Tibial artery (tissue), 4 donors: ENCODE data around the gene B3GAT2.

ENCODE experiments used
- DNase-seq, 2 donors: peaks; one replicate each; pipeline ENCODE4 v3.0.0-alpha.2; 2019
- H3K27ac ChIP-seq, 2 donors: fragments of 200-600 bp; sonication (generic) in 1 of 2; 1 replicate in 1 of 2; 2 replicates in 1 of 2; pipeline ENCODE4 v1.5.1; 2018 to 2019; ENCODE audit warnings: mild to moderate bottlenecking in 1 of 2
- H3K27me3 ChIP-seq, 2 donors: fragments of 200-600 bp; sonication (generic) in 1 of 2; one replicate each; pipeline versions ENCODE4 v1.5.1 to v1.6.0; 2016 to 2019
- H3K36me3 ChIP-seq, 3 donors: fragments of 200-600 bp; sonication (generic) in 2 of 3; one replicate each; pipeline ENCODE4 v1.5.1; 2016 to 2019; ENCODE audit warnings: mild to moderate bottlenecking in 2 of 3
- H3K4me1 ChIP-seq, 4 donors: fragments of 200-600 bp; sonication (generic) in 2 of 4; 1 replicate in 3 of 4; 2 replicates in 1 of 4; pipeline ENCODE4 v1.5.1; 2016 to 2019
- H3K4me3 ChIP-seq, 2 donors: fragments of 200-600 bp; sonication (generic) in 1 of 2; 1 replicate in 1 of 2; 2 replicates in 1 of 2; pipeline ENCODE4 v1.5.1; 2018 to 2019; ENCODE audit warnings: mild to moderate bottlenecking in 2 of 2
- H3K9me3 ChIP-seq, 3 donors: fragments of 200-600 bp; sonication (generic) in 1 of 3; one replicate each; pipeline ENCODE4 v1.5.1; 2016 to 2019
- intact Hi-C: fragments of 100-400 bp; cut with DNase I; formaldehyde crosslinking; loops from one replicate; pipeline ENCODE4 v1.15.0; 2023; ENCODE audit warnings: low total_unique reads
- TF ChIP-seq, protein P1 (sequence below), 2 experiments: fragments of 200-600 bp in 1 of 2; fragments of 450-650 bp in 1 of 2; IDR thresholded peaks; one replicate each; pipeline ENCODE4 v1.5.1; 2017 to 2019; ENCODE audit warnings: antibody characterized with exemption in 2 of 2, mild to moderate bottlenecking in 1 of 2, moderate library complexity in 1 of 2

Gene B3GAT2

DNA sequence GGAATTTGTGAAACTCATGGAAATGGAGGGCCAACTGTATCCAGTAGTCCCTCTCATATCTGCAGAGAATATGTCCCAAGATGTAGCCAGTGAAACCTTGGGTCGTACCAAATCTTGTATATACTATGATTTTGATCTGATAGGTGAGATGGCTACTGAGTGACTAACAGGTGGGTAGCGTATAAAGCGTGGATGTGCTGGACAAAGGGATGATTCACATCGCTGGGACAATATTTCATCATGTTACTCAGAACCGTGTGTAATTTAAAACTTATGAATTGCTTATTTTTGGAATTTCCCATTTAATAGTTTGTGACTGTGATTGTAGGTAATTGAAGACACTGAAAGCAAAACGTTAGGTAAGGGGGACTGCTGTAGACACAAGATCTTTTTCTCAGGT is 145.1 kb downstream of the B3GAT2 start:
- no peaks in the 10 kb centered on the region for H3K4me1 ChIP-seq
- no peaks in the 10 kb centered on the region for H3K36me3 ChIP-seq
- no peak for DNase-seq
- H3K27ac ChIP-seq: no peak overlapping the region
- H3K27me3 ChIP-seq: no peaks in the 10 kb centered on the region
- TF ChIP-seq, protein P1, sequence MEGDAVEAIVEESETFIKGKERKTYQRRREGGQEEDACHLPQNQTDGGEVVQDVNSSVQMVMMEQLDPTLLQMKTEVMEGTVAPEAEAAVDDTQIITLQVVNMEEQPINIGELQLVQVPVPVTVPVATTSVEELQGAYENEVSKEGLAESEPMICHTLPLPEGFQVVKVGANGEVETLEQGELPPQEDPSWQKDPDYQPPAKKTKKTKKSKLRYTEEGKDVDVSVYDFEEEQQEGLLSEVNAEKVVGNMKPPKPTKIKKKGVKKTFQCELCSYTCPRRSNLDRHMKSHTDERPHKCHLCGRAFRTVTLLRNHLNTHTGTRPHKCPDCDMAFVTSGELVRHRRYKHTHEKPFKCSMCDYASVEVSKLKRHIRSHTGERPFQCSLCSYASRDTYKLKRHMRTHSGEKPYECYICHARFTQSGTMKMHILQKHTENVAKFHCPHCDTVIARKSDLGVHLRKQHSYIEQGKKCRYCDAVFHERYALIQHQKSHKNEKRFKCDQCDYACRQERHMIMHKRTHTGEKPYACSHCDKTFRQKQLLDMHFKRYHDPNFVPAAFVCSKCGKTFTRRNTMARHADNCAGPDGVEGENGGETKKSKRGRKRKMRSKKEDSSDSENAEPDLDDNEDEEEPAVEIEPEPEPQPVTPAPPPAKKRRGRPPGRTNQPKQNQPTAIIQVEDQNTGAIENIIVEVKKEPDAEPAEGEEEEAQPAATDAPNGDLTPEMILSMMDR (IDR thresholded peaks at IDR 0.05): no peak
- H3K9me3 ChIP-seq: no peaks in the 10 kb centered on the region
- intact Hi-C loops: no loop called here
- H3K4me3 ChIP-seq: no peak overlapping the region
